WTC11 (cell line): ENCODE results near the gene LMTK2. TPM values are rescaled to one million over a fixed set of nuclear protein-coding genes. Genes with fewer than 3 reads are reported as not detected.

ENCODE experiments used
- ATAC-seq: fragments of 200-7000 bp; cut with Tn5 transposase; 2 replicates; pipeline ENCODE4 v1.10.0; 2021; ENCODE audit warnings: mild to moderate bottlenecking, moderate library complexity
- CTCF ChIA-PET: fragments of 300-600 bp; sonication (Branson Sonifier 250); formaldehyde crosslinking; loops from one replicate; lab custom pipeline; 2021; ENCODE audit warnings: antibody characterized with exemption; lab: Charles Lee
- POLR2A ChIA-PET: fragments of 350-600 bp; sonication (Branson Sonifier 250); formaldehyde crosslinking; loops from one replicate; lab custom pipeline; 2021; ENCODE audit warnings: antibody characterized with exemption; lab: Charles Lee
- DNase-seq: peaks from one replicate; pipeline ENCODE4 v3.0.0; 2021; ENCODE audit warnings: low spot score
- H3K27ac Mint-ChIP-seq: 2 replicates; pipeline ENCODE4 v1.8.0; 2021; ENCODE audit warnings: mixed read lengths
- H3K27me3 Mint-ChIP-seq: 2 replicates; pipeline ENCODE4 v1.8.0; 2021; ENCODE audit warnings: low read depth, mild to moderate bottlenecking, moderate library complexity, mixed read lengths
- H3K36me3 Mint-ChIP-seq: 2 replicates; pipeline ENCODE4 v1.8.0; 2021; ENCODE audit warnings: mixed read lengths
- H3K4me1 Mint-ChIP-seq: 2 replicates; pipeline ENCODE4 v1.8.0; 2022; ENCODE audit warnings: mixed read lengths
- H3K4me3 Mint-ChIP-seq: 2 replicates; pipeline ENCODE4 v1.8.0; 2021; ENCODE audit warnings: mild to moderate bottlenecking, moderate library complexity, mixed read lengths
- H3K9me3 Mint-ChIP-seq: 2 replicates; pipeline ENCODE4 v1.8.0; 2021; ENCODE audit warnings: mixed read lengths
- AFF4 ChIP-seq: sonication (generic); formaldehyde crosslinking; IDR thresholded peaks from 2 replicates; pipeline ENCODE4 v1.8.1; 2023; ENCODE audit warnings: mild to moderate bottlenecking, missing genetic modification reagents, borderline replicate concordance
- AR ChIP-seq: fragments of 250-450 bp; sonication (Bioruptor Pico); IDR thresholded peaks from 2 replicates; pipeline ENCODE4 v1.9.0; 2021; ENCODE audit warnings: mild to moderate bottlenecking
- ARID4B ChIP-seq: sonication (generic); formaldehyde crosslinking; IDR thresholded peaks from 2 replicates; pipeline ENCODE4 v1.8.0; 2023; ENCODE audit warnings: missing genetic modification reagents, mild to moderate bottlenecking, borderline replicate concordance
- ATF1 ChIP-seq: sonication (generic); formaldehyde crosslinking; IDR thresholded peaks from 2 replicates; pipeline ENCODE4 v1.8.1; 2023; ENCODE audit warnings: mild to moderate bottlenecking, moderate library complexity, missing genetic modification reagents
- CREB1 ChIP-seq: sonication (generic); formaldehyde crosslinking; IDR thresholded peaks from 2 replicates; pipeline ENCODE4 v1.8.0; 2023; ENCODE audit warnings: mild to moderate bottlenecking, missing genetic modification reagents
- ELF4 ChIP-seq: sonication (generic); formaldehyde crosslinking; IDR thresholded peaks from 2 replicates; pipeline ENCODE4 v1.8.1; 2022; ENCODE audit warnings: low read depth, mild to moderate bottlenecking, moderate library complexity, missing genetic modification reagents
- FOXP1 ChIP-seq: sonication (generic); formaldehyde crosslinking; IDR thresholded peaks from 2 replicates; pipeline ENCODE4 v1.8.0; 2022; ENCODE audit warnings: missing genetic modification reagents, mild to moderate bottlenecking, moderate library complexity, borderline replicate concordance
- GABPB1 ChIP-seq: sonication (generic); formaldehyde crosslinking; IDR thresholded peaks from 2 replicates; pipeline ENCODE4 v1.8.1; 2023; ENCODE audit warnings: mild to moderate bottlenecking, missing genetic modification reagents
- KAT7 ChIP-seq: sonication (generic); formaldehyde crosslinking; IDR thresholded peaks from 2 replicates; pipeline ENCODE4 v1.8.1; 2023; ENCODE audit warnings: missing genetic modification reagents, mild to moderate bottlenecking, borderline replicate concordance
- MLX ChIP-seq: sonication (generic); formaldehyde crosslinking; IDR thresholded peaks from 2 replicates; pipeline ENCODE4 v1.8.1; 2023; ENCODE audit warnings: mild to moderate bottlenecking, missing genetic modification reagents, moderate library complexity
- MYBL2 ChIP-seq: sonication (generic); formaldehyde crosslinking; IDR thresholded peaks from 2 replicates; pipeline ENCODE4 v1.8.1; 2023; ENCODE audit warnings: mild to moderate bottlenecking, moderate library complexity, missing genetic modification reagents
- NFYB ChIP-seq: sonication (generic); formaldehyde crosslinking; conservative IDR thresholded peaks from 2 replicates; pipeline ENCODE4 v1.8.0; 2022; ENCODE audit warnings: low read depth, missing genetic modification reagents
- RELA ChIP-seq: sonication (generic); formaldehyde crosslinking; IDR thresholded peaks from 2 replicates; pipeline ENCODE4 v1.8.1; 2022; ENCODE audit warnings: missing genetic modification reagents, mild to moderate bottlenecking, borderline replicate concordance
- SMAD3 ChIP-seq: sonication (generic); formaldehyde crosslinking; IDR thresholded peaks from 2 replicates; pipeline ENCODE4 v1.8.0; 2022; ENCODE audit warnings: missing genetic modification reagents, mild to moderate bottlenecking, borderline replicate concordance
- ZNF121 ChIP-seq: sonication (generic); formaldehyde crosslinking; IDR thresholded peaks from 2 replicates; pipeline ENCODE4 v1.8.0; 2023; ENCODE audit warnings: missing genetic modification reagents
- ZNF138 ChIP-seq: sonication (generic); formaldehyde crosslinking; conservative IDR thresholded peaks from 2 replicates; pipeline ENCODE4 v1.8.1; 2022; ENCODE audit warnings: mild to moderate bottlenecking, moderate library complexity, missing genetic modification reagents
- ZNF423 ChIP-seq: fragments of 250-450 bp; sonication (Bioruptor Pico); IDR thresholded peaks from 2 replicates; pipeline ENCODE4 v2.1.2; 2022; ENCODE audit warnings: mild to moderate bottlenecking, moderate library complexity
- total RNA-seq: library from RNA; stranded (reverse); gene quantifications from 3 replicates; pipeline ENCODE4 v1.2.3, GENCODE V29; 2021

The LMTK2 gene
- total RNA-seq, 1 experiment from 2014 or later, result 24.3 TPM

GRCh38 chr7:98142658-98143057 is 36.0 kb downstream of the LMTK2 start:
- no peak overlapping the region for H3K4me3 Mint-ChIP-seq
- H3K9me3 Mint-ChIP-seq, result peaks cover 12% of the 10 kb centered on the region
- no peaks in the 10 kb centered on the region for H3K4me1 Mint-ChIP-seq
- ChIA-PET CTCF (interaction anchor here (0.5 to 1.7 kb wide), 3 partner anchors 23 to 121 kb away, joined by 3 to 5 read pairs (median 4); no protein-coding TSS in a partner anchor), POLR2A (no interaction called here)
- ATAC-seq (no peak), DNase-seq (no peak)
- H3K27ac Mint-ChIP-seq, result no peak overlapping the region
- H3K27me3 Mint-ChIP-seq, result no peaks in the 10 kb centered on the region
- peaks cover 53% of the 10 kb centered on the region for H3K36me3 Mint-ChIP-seq
- TF ChIP-seq ZNF423 (CRISPR knock-in tag), result no peak
- no peak for TF ChIP-seq AFF4 (CRISPR knock-in tag)
- TF ChIP-seq GABPB1 (CRISPR knock-in tag), result no peak
- TF ChIP-seq FOXP1 (CRISPR knock-in tag), result no peak
- no peak for TF ChIP-seq NFYB (CRISPR knock-in tag)
- no peak for TF ChIP-seq ELF4
- TF ChIP-seq CREB1, result no peak
- TF ChIP-seq MLX, result no peak
- TF ChIP-seq ATF1 (CRISPR knock-in tag), result no peak
- TF ChIP-seq AR, result no peak
- no peak for TF ChIP-seq ARID4B (CRISPR knock-in tag)
- no peak for TF ChIP-seq MYBL2 (CRISPR knock-in tag)
- no peak for TF ChIP-seq KAT7 (CRISPR knock-in tag)
- TF ChIP-seq SMAD3 (CRISPR knock-in tag), result no peak
- no peak for TF ChIP-seq ZNF138
- TF ChIP-seq RELA (CRISPR knock-in tag), result no peak
- TF ChIP-seq ZNF121, result no peak
